HepG2 (cell line): ENCODE measurements around the gene CADM4. TPM values are rescaled to one million over a fixed set of nuclear protein-coding genes. Genes with fewer than 3 reads are reported as not detected.

Source experiments
- ASH2L ChIP-seq: fragments of 300-600, 200-600 bp; sonication (generic); IDR thresholded peaks from 2 replicates; pipeline ENCODE4 v1.7.0; 2017; ENCODE audit warnings: low read depth, mild to moderate bottlenecking, moderate library complexity, mixed read lengths, low read length; ENCODE audit not compliant: insufficient read length
- EP300 ChIP-seq, 3 experiments: sonication (generic) in 1 of 3; formaldehyde crosslinking in 1 of 3; IDR thresholded peaks; 2 replicates each; pipeline versions ENCODE4 v1.5.1 to v1.6.1; 2011 to 2020; ENCODE audit warnings: low read depth in 2 of 3, low read length in 2 of 3, borderline replicate concordance in 1 of 3, improper control_type of control experiment in 1 of 3, mild to moderate bottlenecking in 1 of 3, missing genetic modification reagents in 1 of 3, moderate library complexity in 1 of 3
- ESRRA ChIP-seq: sonication (generic); formaldehyde crosslinking; IDR thresholded peaks from 2 replicates; pipeline ENCODE4 v1.5.1; 2020; ENCODE audit warnings: mild to moderate bottlenecking, low read depth, missing genetic modification reagents
- HOXA7 ChIP-seq: sonication (generic); formaldehyde crosslinking; IDR thresholded peaks from 2 replicates; pipeline ENCODE4 v1.8.1; 2022; ENCODE audit warnings: mild to moderate bottlenecking, missing genetic modification reagents, moderate library complexity
- MAFG ChIP-seq: sonication (generic); formaldehyde crosslinking; IDR thresholded peaks from 2 replicates; pipeline ENCODE4 v1.5.1; 2020; ENCODE audit warnings: mild to moderate bottlenecking, missing genetic modification reagents
- MAFK ChIP-seq, 2 experiments: IDR thresholded peaks in 1 of 2; conservative IDR thresholded peaks in 1 of 2; 2 replicates each; pipeline ENCODE4 v1.6.1; 2011; ENCODE audit warnings: improper control_type of control experiment in 2 of 2, low read length in 2 of 2
- NAIF1 ChIP-seq: sonication (generic); formaldehyde crosslinking; IDR thresholded peaks from 2 replicates; pipeline ENCODE4 v1.5.0; 2020; ENCODE audit warnings: mild to moderate bottlenecking, missing genetic modification reagents, borderline replicate concordance
- NFATC3 ChIP-seq: sonication (generic); formaldehyde crosslinking; IDR thresholded peaks from 2 replicates; pipeline ENCODE4 v1.5.1; 2020; ENCODE audit warnings: mild to moderate bottlenecking, missing genetic modification reagents
- NR2C2 ChIP-seq: sonication (generic); formaldehyde crosslinking; IDR thresholded peaks from 2 replicates; pipeline ENCODE4 v1.4.0; 2020; ENCODE audit warnings: missing genetic modification reagents, mild to moderate bottlenecking, moderate library complexity, borderline replicate concordance
- RAD21 ChIP-seq: fragments of 450-650 bp; formaldehyde crosslinking; IDR thresholded peaks from 2 replicates; pipeline ENCODE4 v1.5.0; 2020; ENCODE audit warnings: mild to moderate bottlenecking
- RARG ChIP-seq: sonication (generic); formaldehyde crosslinking; IDR thresholded peaks from 2 replicates; pipeline ENCODE4 v1.4.0; 2020; ENCODE audit warnings: low read depth, mild to moderate bottlenecking, missing genetic modification reagents
- RFX1 ChIP-seq: fragments of 450-650 bp; IDR thresholded peaks from 2 replicates; pipeline ENCODE4 v1.6.1; 2017
- THRA ChIP-seq: sonication (generic); formaldehyde crosslinking; IDR thresholded peaks from 2 replicates; pipeline ENCODE4 v1.4.0; 2020; ENCODE audit warnings: missing genetic modification reagents, borderline replicate concordance
- ZEB1 ChIP-seq: IDR thresholded peaks from 2 replicates; pipeline ENCODE4 v1.6.1; 2012; ENCODE audit warnings: mild to moderate bottlenecking, low read depth, inconsistent platforms; ENCODE audit not compliant: insufficient replicate concordance
- ZFX ChIP-seq: sonication (generic); formaldehyde crosslinking; IDR thresholded peaks from 2 replicates; pipeline ENCODE4 v1.4.0; 2020; ENCODE audit warnings: mild to moderate bottlenecking, low read depth, missing genetic modification reagents, moderate library complexity
- ZGPAT ChIP-seq: IDR thresholded peaks from 2 replicates; pipeline ENCODE4 v1.6.1; 2016; ENCODE audit warnings: mild to moderate bottlenecking
- ZNF550 ChIP-seq: sonication (generic); formaldehyde crosslinking; IDR thresholded peaks from 2 replicates; pipeline ENCODE4 v1.4.0; 2020; ENCODE audit warnings: mild to moderate bottlenecking, missing genetic modification reagents, borderline replicate concordance
- ZNF574 ChIP-seq: sonication (generic); formaldehyde crosslinking; IDR thresholded peaks from 2 replicates; pipeline ENCODE4 v1.4.0; 2020; ENCODE audit warnings: missing genetic modification reagents
- ZNF605 ChIP-seq: sonication (generic); formaldehyde crosslinking; IDR thresholded peaks from 2 replicates; pipeline ENCODE4 v1.8.0; 2022; ENCODE audit warnings: mild to moderate bottlenecking, missing genetic modification reagents
- ZNF740 ChIP-seq: sonication (generic); formaldehyde crosslinking; IDR thresholded peaks from 2 replicates; pipeline ENCODE4 v1.4.0; 2020; ENCODE audit warnings: missing genetic modification reagents
- polyA plus RNA-seq, 8 experiments: library from polyadenylated mRNA; depleted of rRNA in 3 of 8; stranded (reverse) in 7 of 8; unstranded in 1 of 8; fragments of >200 nt; fragmentation: Illumina TruSeq in 4 of 8; extraction: Trizol in 4 of 8; gene quantifications; 2 replicates each; pipeline versions ENCODE4 v1.2.1 to v1.2.3, GENCODE V29; 2011 to 2016; ENCODE audit warnings: low read depth in 4 of 8, missing spikeins in 1 of 8, mixed read lengths in 1 of 8; ENCODE audit not compliant: insufficient read depth in 1 of 8
- total RNA-seq, 5 experiments: library from RNA; depleted of rRNA; stranded (reverse); fragments of >200 nt; fragmentation: Illumina TruSeq; extraction: Trizol; gene quantifications; 2 replicates each; pipeline ENCODE4 v1.2.3, GENCODE V29; 2016; ENCODE audit warnings: low read depth in 1 of 5

Gene CADM4
- total and polyA plus RNA-seq, 2 of the 13 experiments (the other 11 are each of a cell fraction or from before 2014, with no cell fraction given) = 8.5 to 16.0 TPM

GRCh38 chr19:43634872-43635560 lies 4.6 kb downstream of the CADM4 start (continued):
- TF ChIP-seq MAFK (conservative IDR thresholded peaks at IDR 0.05 in 1 of 2, IDR thresholded peaks at IDR 0.05 in 1 of 2; ENCODE audit: low read length in 2 of 2) (peak; percentile 95), ZNF605 (CRISPR knock-in tag) (peak; percentile 80), ZFX (CRISPR knock-in tag) (peak; percentile 53; the same call in 1 of the 2 replicates), NR2C2 (CRISPR knock-in tag) (peak; percentile 53), MAFG (CRISPR knock-in tag) (peak; percentile 84; the same call in 1 of the 2 replicates), RAD21 (CRISPR knock-in tag) (0 out of 2 replicates have a peak, but pooled peaks have one; percentile 15), ESRRA (CRISPR knock-in tag) (peak; percentile 95), RARG (no peak), ZNF574 (CRISPR knock-in tag) (peak; percentile 36; the same call in 1 of the 2 replicates), RFX1 (peak; percentile 26; the same call in 1 of the 2 replicates), EP300 (IDR thresholded peaks at IDR 0.05; ENCODE audit: low read depth in 2 of 2, low read length in 2 of 2) (peak in 1 of 2 experiments; percentile 42; a peak in 1 of 4 replicates), EP300 (CRISPR knock-in tag; IDR thresholded peaks at IDR 0.05; ENCODE audit: borderline replicate concordance) (no peak), THRA (0 out of 2 replicates have a peak, but pooled peaks have one; percentile 19), ZGPAT (CRISPR knock-in tag) (peak; percentile 70), ZNF550 (CRISPR knock-in tag) (no peak), NFATC3 (CRISPR knock-in tag) (0 out of 2 replicates have a peak, but pooled peaks have one; percentile 35), ZNF740 (CRISPR knock-in tag) (0 out of 2 replicates have a peak, but pooled peaks have one; percentile 69), HOXA7 (CRISPR knock-in tag) (no peak), ZEB1 (peak; percentile 34), ASH2L (peak; percentile 76), NAIF1 (CRISPR knock-in tag) (no peak)
